Esophagus muscularis mucosa (tissue), 4 donors: ENCODE data around the gene CHAC2.

Experiments used
- EP300 ChIP-seq: sonication (generic); formaldehyde crosslinking; IDR thresholded peaks from one replicate; pipeline ENCODE4 v1.6.1; 2017; ENCODE audit warnings: antibody characterized with exemption
- POLR2A ChIP-seq: fragments of 450-650 bp; IDR thresholded peaks from one replicate; pipeline ENCODE4 v1.6.1; 2017; ENCODE audit warnings: antibody characterized with exemption, moderate library complexity, mild to moderate bottlenecking, low read depth
- POLR2AphosphoS5 ChIP-seq, 2 donors: sonication (generic); formaldehyde crosslinking; IDR thresholded peaks; one replicate each; pipeline ENCODE4 v1.6.1; 2017; ENCODE audit warnings: antibody characterized with exemption in 2 of 2
- TF ChIP-seq, protein P1 (sequence below), 3 experiments: fragments of 200-600 bp in 2 of 3; fragments of 450-650 bp in 1 of 3; sonication (generic) in 2 of 3; IDR thresholded peaks; one replicate each; pipeline ENCODE4 v1.5.1; 2017 to 2019; ENCODE audit warnings: antibody characterized with exemption in 3 of 3, mild to moderate bottlenecking in 2 of 3, moderate library complexity in 1 of 3

DNA sequence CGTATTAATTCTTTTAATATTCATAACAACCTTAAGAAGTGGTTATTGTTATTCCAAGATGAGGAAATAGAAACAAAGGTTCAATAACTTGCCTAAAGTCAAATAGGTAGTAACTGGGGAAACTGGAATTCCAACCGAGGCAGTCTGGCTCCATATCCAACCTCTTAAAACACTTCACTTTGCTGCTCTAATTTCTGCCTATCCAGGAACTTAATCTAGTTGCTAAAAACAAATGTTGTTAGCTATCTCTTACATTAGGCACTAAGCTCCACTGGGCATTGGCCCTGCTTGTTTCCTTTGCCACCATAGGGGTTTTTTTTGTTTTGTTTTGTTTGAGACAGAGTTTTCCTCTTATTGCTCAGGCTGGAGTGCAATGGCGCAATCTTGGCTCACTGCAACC lies 44.0 kb downstream of the CHAC2 start:
- TF ChIP-seq, protein P1, sequence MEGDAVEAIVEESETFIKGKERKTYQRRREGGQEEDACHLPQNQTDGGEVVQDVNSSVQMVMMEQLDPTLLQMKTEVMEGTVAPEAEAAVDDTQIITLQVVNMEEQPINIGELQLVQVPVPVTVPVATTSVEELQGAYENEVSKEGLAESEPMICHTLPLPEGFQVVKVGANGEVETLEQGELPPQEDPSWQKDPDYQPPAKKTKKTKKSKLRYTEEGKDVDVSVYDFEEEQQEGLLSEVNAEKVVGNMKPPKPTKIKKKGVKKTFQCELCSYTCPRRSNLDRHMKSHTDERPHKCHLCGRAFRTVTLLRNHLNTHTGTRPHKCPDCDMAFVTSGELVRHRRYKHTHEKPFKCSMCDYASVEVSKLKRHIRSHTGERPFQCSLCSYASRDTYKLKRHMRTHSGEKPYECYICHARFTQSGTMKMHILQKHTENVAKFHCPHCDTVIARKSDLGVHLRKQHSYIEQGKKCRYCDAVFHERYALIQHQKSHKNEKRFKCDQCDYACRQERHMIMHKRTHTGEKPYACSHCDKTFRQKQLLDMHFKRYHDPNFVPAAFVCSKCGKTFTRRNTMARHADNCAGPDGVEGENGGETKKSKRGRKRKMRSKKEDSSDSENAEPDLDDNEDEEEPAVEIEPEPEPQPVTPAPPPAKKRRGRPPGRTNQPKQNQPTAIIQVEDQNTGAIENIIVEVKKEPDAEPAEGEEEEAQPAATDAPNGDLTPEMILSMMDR (IDR thresholded peaks at IDR 0.05) = no peak
- TF ChIP-seq EP300 (no peak), POLR2A (no peak), POLR2AphosphoS5 (IDR thresholded peaks at IDR 0.05) (no peak)
